ENCODE measurements around the gene HNRNPUL1.

GRCh38 chr19:41325947-41326706 is 62.0 kb downstream of the HNRNPUL1 start:
- TF ChIP-seq, protein P1, sequence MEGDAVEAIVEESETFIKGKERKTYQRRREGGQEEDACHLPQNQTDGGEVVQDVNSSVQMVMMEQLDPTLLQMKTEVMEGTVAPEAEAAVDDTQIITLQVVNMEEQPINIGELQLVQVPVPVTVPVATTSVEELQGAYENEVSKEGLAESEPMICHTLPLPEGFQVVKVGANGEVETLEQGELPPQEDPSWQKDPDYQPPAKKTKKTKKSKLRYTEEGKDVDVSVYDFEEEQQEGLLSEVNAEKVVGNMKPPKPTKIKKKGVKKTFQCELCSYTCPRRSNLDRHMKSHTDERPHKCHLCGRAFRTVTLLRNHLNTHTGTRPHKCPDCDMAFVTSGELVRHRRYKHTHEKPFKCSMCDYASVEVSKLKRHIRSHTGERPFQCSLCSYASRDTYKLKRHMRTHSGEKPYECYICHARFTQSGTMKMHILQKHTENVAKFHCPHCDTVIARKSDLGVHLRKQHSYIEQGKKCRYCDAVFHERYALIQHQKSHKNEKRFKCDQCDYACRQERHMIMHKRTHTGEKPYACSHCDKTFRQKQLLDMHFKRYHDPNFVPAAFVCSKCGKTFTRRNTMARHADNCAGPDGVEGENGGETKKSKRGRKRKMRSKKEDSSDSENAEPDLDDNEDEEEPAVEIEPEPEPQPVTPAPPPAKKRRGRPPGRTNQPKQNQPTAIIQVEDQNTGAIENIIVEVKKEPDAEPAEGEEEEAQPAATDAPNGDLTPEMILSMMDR (conservative IDR thresholded peaks at IDR 0.05), result no peak
- TF ChIP-seq EZH2 (IDR thresholded peaks at IDR 0.05; ENCODE audit: low read depth), result no peak
